ENCODE measurements around the gene IKZF5. TPM values are rescaled to one million over a fixed set of nuclear protein-coding genes. Genes with fewer than 3 reads are reported as not detected.
A peak's percentile ranks its signal among the peaks of the same experiment; 100 is the strongest.

The IKZF5 gene
- total RNA-seq, 2 experiments from 2014 or later = 14.3 to 14.6 TPM

DNA sequence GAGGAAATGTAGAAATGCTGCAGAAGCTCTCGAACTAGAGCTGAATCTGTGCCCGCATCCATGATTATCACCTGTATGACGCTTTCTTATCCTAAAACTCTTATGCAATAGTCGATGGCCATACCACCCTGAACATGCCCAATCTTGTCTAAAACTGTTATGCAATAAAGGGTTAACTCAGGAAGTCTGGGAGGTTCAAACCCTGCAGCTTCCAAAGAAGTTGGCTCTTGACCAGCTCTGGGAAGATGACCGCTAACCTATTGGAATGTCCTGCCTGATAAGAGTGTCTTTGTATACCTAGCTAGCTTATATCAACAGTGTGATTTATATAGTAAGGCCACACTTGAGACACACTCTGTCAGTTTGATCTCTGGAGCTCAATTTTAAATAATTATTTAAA is 51.1 kb downstream of the IKZF5 start:
- peaks cover 12% of the 10 kb centered on the region for H3K36me3 Mint-ChIP-seq (ENCODE audit: low read depth)
- POLR2A ChIA-PET = no interaction called here
- H3K4me3 Mint-ChIP-seq = no peak overlapping the region
- H3K27ac Mint-ChIP-seq = no peak overlapping the region
- H3K9me3 Mint-ChIP-seq = peaks cover 8% of the 10 kb centered on the region
- peaks cover 24% of the 10 kb centered on the region for H3K27me3 Mint-ChIP-seq
- H3K4me1 Mint-ChIP-seq = peaks cover 28% of the 10 kb centered on the region
- no peak for DNase-seq
- CTCF ChIA-PET = interaction anchor here (0.8 to 5.1 kb wide), 3 partner anchors 23 to 72 kb away, joined by 3 to 16 read pairs (median 3); partner anchors contain the start of gene PSTK

GRCh38 chr10:122955892-122956291 is 52.7 kb downstream of the IKZF5 start:
- POLR2A ChIA-PET = no interaction called here
- peaks cover 36% of the 10 kb centered on the region for H3K4me1 Mint-ChIP-seq
- H3K9me3 Mint-ChIP-seq = peaks cover 8% of the 10 kb centered on the region
- H3K4me3 Mint-ChIP-seq = no peak overlapping the region
- no peak overlapping the region for H3K27ac Mint-ChIP-seq
- CTCF ChIA-PET = interaction anchor here (1.4 to 5.1 kb wide), 2 partner anchors 10 to 24 kb away, joined by 8 to 16 read pairs; partner anchors contain the start of gene PSTK
- peaks cover 17% of the 10 kb centered on the region for H3K36me3 Mint-ChIP-seq (ENCODE audit: low read depth)
- H3K27me3 Mint-ChIP-seq = peaks cover 22% of the 10 kb centered on the region
- no peak for DNase-seq

GRCh38 chr10:122954731-122955050 is 53.9 kb downstream of the IKZF5 start:
- POLR2A ChIA-PET = no interaction called here
- H3K27me3 Mint-ChIP-seq = peaks cover 22% of the 10 kb centered on the region
- peak overlapping the region; percentile 86 for H3K4me3 Mint-ChIP-seq
- H3K36me3 Mint-ChIP-seq (ENCODE audit: low read depth) = peaks cover 22% of the 10 kb centered on the region
- DNase-seq = no peak
- CTCF ChIA-PET = interaction anchor here (0.6 to 5.1 kb wide), 3 partner anchors 26 to 838 kb away, joined by 3 to 16 read pairs (median 3); partner anchors contain the start of gene PSTK
- peaks cover 8% of the 10 kb centered on the region for H3K9me3 Mint-ChIP-seq
- peak overlapping the region; percentile 92 for H3K27ac Mint-ChIP-seq
- peaks cover 41% of the 10 kb centered on the region for H3K4me1 Mint-ChIP-seq

DNA sequence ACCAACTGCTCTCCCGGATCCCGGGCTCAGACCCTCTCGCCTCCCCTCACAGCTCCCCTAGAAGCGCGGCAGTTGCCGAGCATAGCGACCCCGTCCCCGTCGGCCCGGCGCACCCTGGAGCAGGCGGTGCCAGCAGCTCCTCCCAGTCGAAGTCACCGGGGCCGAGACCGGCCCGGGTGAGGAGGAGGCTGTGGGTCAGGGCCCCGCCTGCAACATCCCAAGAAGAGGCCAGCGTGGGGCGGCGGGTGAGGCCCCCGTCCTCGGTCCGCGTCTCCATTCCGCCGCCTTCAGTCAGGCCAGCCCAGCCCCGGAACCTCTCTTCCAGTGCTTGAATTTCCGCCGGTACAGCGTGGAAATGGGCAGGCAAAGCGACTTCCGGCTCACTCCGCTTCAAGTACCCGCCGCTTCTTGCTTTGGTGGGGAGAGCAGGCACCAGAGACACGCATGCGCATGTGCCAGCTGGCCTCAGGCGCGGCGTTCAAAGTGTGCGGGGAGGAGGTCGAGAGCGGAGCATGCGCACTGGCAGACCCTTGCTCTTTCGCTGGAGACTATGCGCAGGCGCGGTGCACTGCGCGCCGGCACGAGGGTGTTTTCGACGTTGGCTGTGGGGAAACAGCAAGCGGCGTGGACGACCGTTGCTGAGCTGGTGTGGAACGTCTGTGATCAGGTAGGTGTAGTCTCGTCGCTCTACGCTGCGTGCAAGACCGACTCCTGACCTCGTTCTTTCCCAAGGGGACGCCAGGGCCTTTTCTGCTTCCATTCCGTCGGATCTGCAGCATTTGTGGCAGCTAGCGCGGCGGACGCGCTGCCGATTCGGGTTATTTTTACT is 54.5 kb downstream of the IKZF5 start, which contains the start of gene C10orf88:
Gene C10orf88 (minus strand): TSS at position 326 of the 829 bp plus-strand sequence. CDS start 49 bp downstream, at position 277.
- H3K27ac Mint-ChIP-seq = peak within 1 kb of the TSS; percentile 92
- ChIA-PET POLR2A (interaction anchor here (0.6 to 1.1 kb wide), 2 partner anchors 8 to 46 kb away, joined by 3 to 4 read pairs; no protein-coding TSS in a partner anchor), CTCF (interaction anchor here (0.6 to 5.1 kb wide), 4 partner anchors 26 to 838 kb away, joined by 3 to 16 read pairs (median 3); partner anchors contain the start of genes FAM24B and PSTK)
- H3K27me3 Mint-ChIP-seq = peaks cover 22% of the 10 kb centered on the region
- peaks cover 27% of the 10 kb centered on the region for H3K36me3 Mint-ChIP-seq (ENCODE audit: low read depth)
- H3K9me3 Mint-ChIP-seq = peaks cover 8% of the 10 kb centered on the region
- H3K4me1 Mint-ChIP-seq = peaks cover 41% of the 10 kb centered on the region
- peak; percentile 98 for DNase-seq
- peak within 1 kb of the TSS; percentile 86 for H3K4me3 Mint-ChIP-seq

DNA sequence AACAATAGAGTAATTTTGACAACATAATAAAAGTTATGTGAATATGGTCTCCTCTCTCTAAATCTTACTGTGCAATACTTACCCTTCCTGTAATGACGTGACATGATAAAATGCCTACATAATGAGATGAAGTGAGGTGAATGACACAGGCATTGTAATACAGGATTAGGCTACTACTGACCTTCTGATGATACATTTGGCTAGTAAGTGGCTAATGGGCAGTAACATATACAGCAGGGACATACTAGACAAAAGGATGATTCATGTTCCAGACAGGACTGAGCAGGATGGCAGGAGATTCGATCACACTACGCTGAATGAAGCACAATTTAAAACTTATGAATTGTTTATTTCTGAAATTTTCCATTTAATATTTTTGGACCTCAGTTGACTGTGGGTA is 59.3 kb downstream of the IKZF5 start:
- Mint-ChIP-seq H3K9me3 (peaks cover 5% of the 10 kb centered on the region), H3K4me1 (peaks cover 30% of the 10 kb centered on the region), H3K4me3 (no peak overlapping the region), H3K27me3 (no peaks in the 10 kb centered on the region), H3K27ac (no peak overlapping the region), H3K36me3 (ENCODE audit: low read depth) (peaks cover 45% of the 10 kb centered on the region)
- POLR2A ChIA-PET = no interaction called here
- no peak for DNase-seq
- CTCF ChIA-PET = no interaction called here

Other genes starting within 250 kb of the IKZF5 start
- gene CUZD1, start 162.9 kb downstream of the IKZF5 start, total RNA-seq = 1 to 10 TPM; 2.4 to 3.4 TPM
- 10 to 100 TPM; 12.1 to 13.9 TPM for gene FAM24B, start 129.2 kb downstream of the IKZF5 start, total RNA-seq
- not detected for gene FAM24A, start 98.2 kb downstream of the IKZF5 start, total RNA-seq
- 10 to 100 TPM; 12.7 to 16.0 TPM for gene C10orf88, start 54.6 kb downstream of the IKZF5 start, total RNA-seq
- gene PSTK, start 28.4 kb downstream of the IKZF5 start, total RNA-seq = 1 to 10 TPM; 2.6 to 3.7 TPM
- gene ACADSB, start 211 bp upstream of the IKZF5 start, total RNA-seq = 10 to 100 TPM; 21.4 to 25.1 TPM
- not detected for gene HMX3, start 127.2 kb upstream of the IKZF5 start, total RNA-seq
- gene HMX2, start 139.3 kb upstream of the IKZF5 start, total RNA-seq = not detected
- 100 to 1,000 TPM; 224 to 255 TPM for gene BUB3, start 145.6 kb upstream of the IKZF5 start, total RNA-seq

Measured in activated CD4-positive, alpha-beta T cell treated with anti-CD3 and anti-CD28 coated beads, Interleukin-2, amount 10 ng/mL, durations not matched to agents 7 days and 5 days (primary cell).